H1 (cell line): ENCODE data around the gene DRD5. TPM values are rescaled to one million over a fixed set of nuclear protein-coding genes. Genes with fewer than 3 reads are reported as not detected.

Experiments used
- CTCF ChIA-PET: fragments of 300-600 bp; sonication (Branson Sonifier 250); formaldehyde crosslinking; loops from one replicate; lab custom pipeline; 2021; ENCODE audit not compliant: partially characterized antibody; lab: Charles Lee
- POLR2A ChIA-PET: fragments of 300-600 bp; sonication (Branson Sonifier 250); formaldehyde crosslinking; loops from one replicate; lab custom pipeline; 2021; ENCODE audit warnings: inconsistent platforms; ENCODE audit not compliant: partially characterized antibody; lab: Charles Lee
- DNase-seq, 2 experiments: peaks; one replicate each; pipeline versions ENCODE4 v3.0.0 to v3.0.0-alpha.2; 2010 to 2022; ENCODE audit warnings: low spot score in 2 of 2, low read depth in 1 of 2, mixed read lengths in 1 of 2
- FAIRE-seq: peaks from 2 replicates; lab custom pipeline; 2011; peaks lifted over from hg19 to GRCh38; lab: Jason Lieb, UNC
- H2AFZ ChIP-seq: 2 replicates; pipeline ENCODE4 v1.8.1; 2012; ENCODE audit warnings: low read length, inconsistent platforms
- H2AK5ac ChIP-seq: 2 replicates; pipeline ENCODE4 v1.6.1; 2013; ENCODE audit warnings: low read depth, low read length
- H2BK120ac ChIP-seq: replicated peaks from 2 replicates; pipeline ENCODE3; 2013; ENCODE audit warnings: low read depth, low read length, inconsistent platforms
- H2BK12ac ChIP-seq: 2 replicates; pipeline ENCODE4 v1.6.1; 2013; ENCODE audit warnings: low read depth, low read length
- H2BK15ac ChIP-seq: 2 replicates; pipeline ENCODE4 v1.6.1; 2013; ENCODE audit warnings: low read length
- H2BK20ac ChIP-seq: 2 replicates; pipeline ENCODE4 v1.6.1; 2013; ENCODE audit warnings: low read length
- H2BK5ac ChIP-seq: 2 replicates; pipeline ENCODE4 v1.6.1; 2013; ENCODE audit warnings: low read depth, low read length
- H3K14ac ChIP-seq: 2 replicates; pipeline ENCODE4 v1.6.1; 2013; ENCODE audit warnings: inconsistent platforms; ENCODE audit not compliant: insufficient read length
- H3K18ac ChIP-seq: 2 replicates; pipeline ENCODE4 v1.6.1; 2013; ENCODE audit warnings: low read length; ENCODE audit errors: extremely low read depth
- H3K23ac ChIP-seq: 2 replicates; pipeline ENCODE4 v1.6.1; 2013; ENCODE audit warnings: inconsistent platforms; ENCODE audit not compliant: insufficient read length
- H3K23me2 ChIP-seq: 2 replicates; pipeline ENCODE4 v1.6.1; 2013; ENCODE audit warnings: low read depth, low read length
- H3K27ac ChIP-seq: 2 replicates; pipeline ENCODE4 v1.6.1; 2011; ENCODE audit warnings: low read depth, low read length, inconsistent platforms
- H3K27me3 ChIP-seq, 4 experiments: replicated peaks in 1 of 4; 1 replicate in 1 of 4; 2 replicates in 3 of 4; pipeline versions ENCODE4 v1.6.1 to v1.8.1; 2011 to 2013; ENCODE audit warnings: low read length in 3 of 4, mild to moderate bottlenecking in 3 of 4, inconsistent platforms in 2 of 4, mixed read lengths in 2 of 4, moderate library complexity in 1 of 4; ENCODE audit not compliant: control insufficient read depth in 3 of 4, insufficient read depth in 3 of 4; ENCODE audit errors: extremely low read depth in 1 of 4
- H3K36me3 ChIP-seq, 4 experiments: 2 replicates each; pipeline versions ENCODE4 v1.6.1 to v1.8.1; 2011 to 2013; ENCODE audit warnings: mild to moderate bottlenecking in 4 of 4, low read length in 3 of 4, moderate library complexity in 2 of 4, control low read depth in 1 of 4, inconsistent platforms in 1 of 4; ENCODE audit not compliant: insufficient read depth in 4 of 4, control insufficient read depth in 2 of 4
- H3K4ac ChIP-seq: replicated peaks from 2 replicates; pipeline ENCODE3; 2013; ENCODE audit warnings: low read length, low read depth, mixed read lengths, inconsistent platforms; ENCODE audit not compliant: insufficient read length
- H3K4me1 ChIP-seq, 4 experiments: replicated peaks in 1 of 4; 1 replicate in 1 of 4; 2 replicates in 3 of 4; pipeline versions ENCODE4 v1.6.1 to v1.8.1; 2011 to 2013; ENCODE audit warnings: low read length in 3 of 4, inconsistent platforms in 2 of 4, mixed read lengths in 1 of 4; ENCODE audit not compliant: insufficient read depth in 4 of 4, control insufficient read depth in 3 of 4
- H3K4me2 ChIP-seq, 2 experiments: 2 replicates each; pipeline versions ENCODE4 v1.6.1 to v1.8.1; 2011 to 2013; ENCODE audit warnings: low read depth in 2 of 2, low read length in 2 of 2, control low read depth in 1 of 2, inconsistent platforms in 1 of 2, mild to moderate bottlenecking in 1 of 2; ENCODE audit not compliant: insufficient read depth in 1 of 2
- H3K4me3 ChIP-seq, 4 experiments: fragments of 200-600, 300-600 bp in 1 of 4; sonication (generic), shearing (Covaris generic), sonication (Bioruptor Twin) in 1 of 4; 2 replicates each; pipeline versions ENCODE4 v1.5.1 to v1.8.1; 2011 to 2016; ENCODE audit warnings: low read length in 4 of 4, low read depth in 3 of 4, control low read depth in 2 of 4, inconsistent platforms in 2 of 4, mild to moderate bottlenecking in 2 of 4, mixed read lengths in 1 of 4, moderate library complexity in 1 of 4; ENCODE audit not compliant: insufficient read depth in 2 of 4; ENCODE audit errors: extremely low read depth in 1 of 4
- H3K56ac ChIP-seq: replicated peaks from 2 replicates; pipeline ENCODE3; 2013; ENCODE audit warnings: low read depth, mild to moderate bottlenecking, mixed read lengths, low read length, inconsistent platforms; ENCODE audit not compliant: insufficient read length
- H3K79me1 ChIP-seq: 2 replicates; pipeline ENCODE4 v1.6.1; 2013; ENCODE audit warnings: low read depth, low read length, control low read depth
- H3K79me2 ChIP-seq, 2 experiments: 2 replicates each; pipeline versions ENCODE4 v1.6.1 to v1.8.1; 2012 to 2013; ENCODE audit warnings: low read length in 2 of 2, mild to moderate bottlenecking in 2 of 2, inconsistent platforms in 1 of 2; ENCODE audit not compliant: insufficient read depth in 2 of 2, control insufficient read depth in 1 of 2
- H3K9ac ChIP-seq, 4 experiments: replicated peaks in 1 of 4; 1 replicate in 1 of 4; 2 replicates in 3 of 4; pipeline versions ENCODE4 v1.6.1 to v1.8.1; 2011 to 2013; ENCODE audit warnings: low read depth in 3 of 4, low read length in 3 of 4, control low read depth in 2 of 4, mild to moderate bottlenecking in 2 of 4, moderate library complexity in 2 of 4, inconsistent platforms in 1 of 4; ENCODE audit errors: extremely low read depth in 1 of 4
- H3K9me3 ChIP-seq, 2 experiments: 2 replicates each; pipeline versions ENCODE4 v1.6.1 to v1.8.1; 2012 to 2013; ENCODE audit warnings: mild to moderate bottlenecking in 2 of 2, moderate library complexity in 2 of 2, control low read depth in 1 of 2, inconsistent platforms in 1 of 2, low read depth in 1 of 2, low read length in 1 of 2, mixed read lengths in 1 of 2; ENCODE audit not compliant: insufficient read depth in 2 of 2
- H4K20me1 ChIP-seq, 2 experiments: replicated peaks in 1 of 2; 2 replicates each; pipeline versions ENCODE3 to v1.8.1; 2011 to 2013; ENCODE audit warnings: inconsistent platforms in 2 of 2, low read length in 2 of 2, mild to moderate bottlenecking in 1 of 2; ENCODE audit not compliant: insufficient read depth in 2 of 2, control insufficient read depth in 1 of 2
- H4K5ac ChIP-seq: 2 replicates; pipeline ENCODE4 v1.6.1; 2013; ENCODE audit warnings: low read length, low read depth, mixed read lengths, inconsistent platforms; ENCODE audit not compliant: insufficient read length
- H4K8ac ChIP-seq: 2 replicates; pipeline ENCODE4 v1.8.0; 2013; ENCODE audit warnings: mild to moderate bottlenecking, moderate library complexity, low read length, inconsistent platforms; ENCODE audit not compliant: insufficient read depth; ENCODE audit errors: extremely low read depth
- H4K91ac ChIP-seq: replicated peaks from 2 replicates; pipeline ENCODE3; 2013; ENCODE audit warnings: low read length, mixed read lengths, inconsistent platforms; ENCODE audit not compliant: insufficient read length
- ASH2L ChIP-seq: fragments of 200-600, 300-600 bp; sonication (generic); IDR thresholded peaks from one replicate; pipeline ENCODE4 v1.7.1; 2017; ENCODE audit warnings: low read length
- CEBPB ChIP-seq: IDR thresholded peaks from 2 replicates; pipeline ENCODE4 v1.6.1; 2012; ENCODE audit warnings: low read depth, low read length
- EP300 ChIP-seq, 2 experiments: IDR thresholded peaks; 1 replicate in 1 of 2; 2 replicates in 1 of 2; pipeline ENCODE4 v1.6.1; 2011 to 2012; ENCODE audit warnings: low read depth in 2 of 2, low read length in 2 of 2, mild to moderate bottlenecking in 2 of 2, borderline replicate concordance in 1 of 2, inconsistent platforms in 1 of 2, moderate library complexity in 1 of 2
- JUN ChIP-seq: IDR thresholded peaks from 2 replicates; pipeline ENCODE4 v1.6.1; 2011; ENCODE audit warnings: low read depth, mild to moderate bottlenecking, improper control_type of control experiment, low read length
- POLR2AphosphoS5 ChIP-seq: IDR thresholded peaks from 2 replicates; pipeline ENCODE4 v1.6.1; 2011; ENCODE audit warnings: low read depth, low read length
- POU5F1 ChIP-seq: IDR thresholded peaks from 2 replicates; pipeline ENCODE4 v1.6.1; 2011; ENCODE audit warnings: low read depth, mild to moderate bottlenecking, low read length, moderate library complexity
- RAD21 ChIP-seq, 2 experiments: IDR thresholded peaks in 1 of 2; conservative IDR thresholded peaks in 1 of 2; 2 replicates each; pipeline ENCODE4 v1.6.1; 2011; ENCODE audit warnings: low read depth in 2 of 2, low read length in 2 of 2, improper control_type of control experiment in 1 of 2, inconsistent platforms in 1 of 2, mild to moderate bottlenecking in 1 of 2, moderate library complexity in 1 of 2
- RXRA ChIP-seq: IDR thresholded peaks from 2 replicates; pipeline ENCODE4 v1.6.1; 2011; ENCODE audit warnings: low read depth, mild to moderate bottlenecking, low read length, moderate library complexity; ENCODE audit not compliant: insufficient read depth
- SIRT6 ChIP-seq: IDR thresholded peaks from one replicate; pipeline ENCODE4 v1.7.1; 2012; ENCODE audit warnings: low read length, inconsistent platforms
- SP1 ChIP-seq: IDR thresholded peaks from 2 replicates; pipeline ENCODE4 v1.6.1; 2011; ENCODE audit warnings: low read depth, low read length
- SRF ChIP-seq: IDR thresholded peaks from 2 replicates; pipeline ENCODE4 v1.6.1; 2011; ENCODE audit warnings: mild to moderate bottlenecking, low read depth, low read length, moderate library complexity
- TAF1 ChIP-seq: IDR thresholded peaks from 2 replicates; pipeline ENCODE4 v1.6.1; 2011; ENCODE audit warnings: mild to moderate bottlenecking, low read depth, low read length
- TEAD4 ChIP-seq: IDR thresholded peaks from 2 replicates; pipeline ENCODE4 v1.6.1; 2012; ENCODE audit warnings: low read depth, low read length, inconsistent platforms, mixed read lengths
- ZNF274 ChIP-seq: IDR thresholded peaks from 2 replicates; pipeline ENCODE4 v1.7.0; 2012; ENCODE audit warnings: low read length, borderline replicate concordance; ENCODE audit errors: extremely low read depth
- WGBS, 2 experiments: shearing (Covaris generic) in 1 of 2; methylation state at CpG; one replicate each; pipeline versions ENCODE4 v1.1.6 to v1.1.7; 2013 to 2015; ENCODE audit warnings: low lambda C conversion rate in 2 of 2, mixed read lengths in 2 of 2, inconsistent platforms in 1 of 2, low coverage in 1 of 2, missing lambda C conversion rate in 1 of 2; ENCODE audit not compliant: insufficient replicate concordance in 2 of 2, insufficient coverage in 1 of 2, insufficient read length in 1 of 2; ENCODE audit errors: extremely low coverage in 1 of 2, missing lambda C conversion rate in 1 of 2; 5-methylcytosine and 5-hydroxymethylcytosine counted together
- polyA plus RNA-seq, 7 experiments: library from polyadenylated mRNA; depleted of rRNA in 3 of 7; stranded (reverse) in 5 of 7; unstranded in 2 of 7; fragments of >200 nt in 5 of 7; fragments of 200-250 nt in 2 of 7; gene quantifications; 1 replicate in 5 of 7; 2 replicates in 1 of 7; 4 replicates in 1 of 7; pipeline versions ENCODE4 v1.2.1 to v1.2.3, GENCODE V29; 2011 to 2013; ENCODE audit warnings: missing spikeins in 2 of 7, mixed read lengths in 2 of 7
- total RNA-seq: library from RNA; stranded (reverse); fragmentation: NEBNext Ultra II Directional; extraction: Animal tissue kit (Norgen Biotek cat#: 25700); gene quantifications from 2 replicates; pipeline ENCODE4 v1.2.1, GENCODE V29; 2021
- TF ChIP-seq, protein P1 (sequence below): IDR thresholded peaks from 2 replicates; pipeline ENCODE4 v1.6.1; 2011; ENCODE audit warnings: low read length, improper control_type of control experiment

DRD5 gene
- total and polyA plus RNA-seq, 2 of the 8 experiments (the other 6 are each of a cell fraction or from before 2014, with no cell fraction given), result 0.11 to 0.21 TPM

DNA sequence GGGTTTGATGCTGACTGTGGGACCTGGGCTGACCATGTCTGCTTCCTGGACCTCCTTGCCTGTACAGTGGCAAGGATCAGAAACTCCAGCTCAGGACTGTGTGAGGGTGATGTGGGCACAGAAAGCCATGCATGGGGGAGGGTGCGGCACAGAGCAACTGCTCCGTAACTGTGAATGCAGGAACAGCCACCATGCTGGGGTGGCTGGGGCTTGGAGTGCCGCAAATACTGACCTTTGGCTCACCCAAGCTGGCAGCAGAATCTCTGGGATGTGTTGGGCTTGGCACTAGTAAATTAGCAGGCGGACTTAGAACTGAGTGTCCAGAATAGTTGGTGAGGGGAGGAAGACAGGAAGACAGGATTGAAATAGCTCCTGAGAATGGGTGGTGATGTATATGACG is 52.0 kb downstream of the DRD5 start:
- WGBS, 2 experiments, result 86% methylated on average over 5 of the region's 5 CpGs; no CpG with 5 or more reads in 1 of the 2 experiments
- no peak for DNase-seq
- H4K8ac ChIP-seq, result no peak overlapping the region
- H3K36me3 ChIP-seq, result no peaks in the 10 kb centered on the region
- ChIA-PET POLR2A (no interaction called here), CTCF (interaction anchor here (0.6 to 1.0 kb wide), 3 partner anchors 12 to 182 kb away, joined by 3 to 4 read pairs (median 3); no protein-coding TSS in a partner anchor)
- H3K4me1 ChIP-seq, result no peaks in the 10 kb centered on the region
- no peak overlapping the region for H2AK5ac ChIP-seq
- H3K4ac ChIP-seq, result no peak overlapping the region
- H4K20me1 ChIP-seq, result no peaks in the 10 kb centered on the region
- H3K23me2 ChIP-seq, result no peaks in the 10 kb centered on the region
- no peak for FAIRE-seq
- no peak overlapping the region for H3K27ac ChIP-seq
- no peaks in the 10 kb centered on the region for H3K79me2 ChIP-seq
- no peaks in the 10 kb centered on the region for H3K79me1 ChIP-seq
- TF ChIP-seq ASH2L (no peak), CEBPB (no peak), POLR2AphosphoS5 (no peak), TEAD4 (no peak), JUN (no peak), SP1 (no peak), POU5F1 (no peak), RXRA (no peak), SRF (no peak), SIRT6 (no peak), RAD21 (IDR thresholded peaks at IDR 0.05 in 1 of 2, conservative IDR thresholded peaks at IDR 0.05 in 1 of 2; ENCODE audit: low read depth in 2 of 2, low read length in 2 of 2) (no peak), ZNF274 (no peak), TAF1 (no peak), EP300 (IDR thresholded peaks at IDR 0.05; ENCODE audit: borderline replicate concordance in 1 of 2, low read depth in 2 of 2, low read length in 2 of 2) (no peak)
- TF ChIP-seq, protein P1, sequence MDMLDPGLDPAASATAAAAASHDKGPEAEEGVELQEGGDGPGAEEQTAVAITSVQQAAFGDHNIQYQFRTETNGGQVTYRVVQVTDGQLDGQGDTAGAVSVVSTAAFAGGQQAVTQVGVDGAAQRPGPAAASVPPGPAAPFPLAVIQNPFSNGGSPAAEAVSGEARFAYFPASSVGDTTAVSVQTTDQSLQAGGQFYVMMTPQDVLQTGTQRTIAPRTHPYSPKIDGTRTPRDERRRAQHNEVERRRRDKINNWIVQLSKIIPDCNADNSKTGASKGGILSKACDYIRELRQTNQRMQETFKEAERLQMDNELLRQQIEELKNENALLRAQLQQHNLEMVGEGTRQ, result no peak
- no peak overlapping the region for H2BK5ac ChIP-seq
- H3K14ac ChIP-seq, result no peak overlapping the region
- H3K4me3 ChIP-seq, result no peak overlapping the region
- no peak overlapping the region for H4K91ac ChIP-seq
- no peak overlapping the region for H3K4me2 ChIP-seq
- H2AFZ ChIP-seq, result no peak overlapping the region
- no peak overlapping the region for H4K5ac ChIP-seq
- H3K56ac ChIP-seq, result no peak overlapping the region
- H2BK20ac ChIP-seq, result no peak overlapping the region
- no peaks in the 10 kb centered on the region for H3K9me3 ChIP-seq
- H3K9ac ChIP-seq, result no peak overlapping the region
- H3K23ac ChIP-seq, result no peak overlapping the region
- no peak overlapping the region for H2BK12ac ChIP-seq
- H3K27me3 ChIP-seq, result no peaks in the 10 kb centered on the region; a peak in 1 of 7 replicates
- H3K18ac ChIP-seq, result no peak overlapping the region
- no peak overlapping the region for H2BK15ac ChIP-seq
- no peak overlapping the region for H2BK120ac ChIP-seq
